Liver (tissue), 3 donors: ENCODE measurements around the gene PRICKLE3.

Experiments used
- GABPA ChIP-seq, 2 donors: IDR thresholded peaks in 1 of 2; conservative IDR thresholded peaks in 1 of 2; 2 replicates each; pipeline ENCODE4 v1.6.1; 2016; ENCODE audit warnings: antibody characterized with exemption in 2 of 2, mild to moderate bottlenecking in 1 of 2, moderate library complexity in 1 of 2
- TF ChIP-seq, protein P1 (sequence below): fragments of 150-350 bp; IDR thresholded peaks from 2 replicates; pipeline ENCODE4 v1.5.1; 2017; ENCODE audit warnings: improper control_type of control experiment, low read depth, low read length; ENCODE audit not compliant: missing input control
- donor health status: healthy.
- donor health status: healthy.

DNA sequence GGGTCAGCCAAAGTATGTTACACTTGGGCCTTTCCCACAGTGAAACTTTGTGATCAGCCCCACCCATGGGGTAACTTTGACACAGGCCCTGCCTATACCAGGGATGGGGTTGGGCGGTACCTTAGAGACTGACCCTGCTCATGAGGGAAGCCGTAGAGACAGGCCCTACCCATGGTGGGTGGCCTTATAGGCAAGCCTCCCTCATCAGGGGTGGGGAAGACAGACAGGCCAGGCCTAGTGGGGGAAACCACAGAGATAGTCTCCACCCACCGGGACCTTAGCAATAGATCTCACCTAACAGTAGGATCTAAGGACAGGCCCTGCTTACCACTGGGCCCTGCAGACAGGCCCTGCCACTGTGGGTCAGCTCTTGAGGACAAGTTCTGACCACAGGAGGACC, 7.6 kb downstream of the PRICKLE3 start:
- TF ChIP-seq, protein P1, sequence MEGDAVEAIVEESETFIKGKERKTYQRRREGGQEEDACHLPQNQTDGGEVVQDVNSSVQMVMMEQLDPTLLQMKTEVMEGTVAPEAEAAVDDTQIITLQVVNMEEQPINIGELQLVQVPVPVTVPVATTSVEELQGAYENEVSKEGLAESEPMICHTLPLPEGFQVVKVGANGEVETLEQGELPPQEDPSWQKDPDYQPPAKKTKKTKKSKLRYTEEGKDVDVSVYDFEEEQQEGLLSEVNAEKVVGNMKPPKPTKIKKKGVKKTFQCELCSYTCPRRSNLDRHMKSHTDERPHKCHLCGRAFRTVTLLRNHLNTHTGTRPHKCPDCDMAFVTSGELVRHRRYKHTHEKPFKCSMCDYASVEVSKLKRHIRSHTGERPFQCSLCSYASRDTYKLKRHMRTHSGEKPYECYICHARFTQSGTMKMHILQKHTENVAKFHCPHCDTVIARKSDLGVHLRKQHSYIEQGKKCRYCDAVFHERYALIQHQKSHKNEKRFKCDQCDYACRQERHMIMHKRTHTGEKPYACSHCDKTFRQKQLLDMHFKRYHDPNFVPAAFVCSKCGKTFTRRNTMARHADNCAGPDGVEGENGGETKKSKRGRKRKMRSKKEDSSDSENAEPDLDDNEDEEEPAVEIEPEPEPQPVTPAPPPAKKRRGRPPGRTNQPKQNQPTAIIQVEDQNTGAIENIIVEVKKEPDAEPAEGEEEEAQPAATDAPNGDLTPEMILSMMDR: no peak
- no peak for TF ChIP-seq GABPA (IDR thresholded peaks at IDR 0.05 in 1 of 2, conservative IDR thresholded peaks at IDR 0.05 in 1 of 2)
